PC-3 (cell line): Measurements from ENCODE around the gene BAAT. TPM values are rescaled to one million over a fixed set of nuclear protein-coding genes. Genes with fewer than 3 reads are reported as not detected.
"Not testable (repeated sequence)": the region's sequence is repeated elsewhere in the genome, so short reads cannot be mapped to it uniquely, and the experiment has no call there.

Experiments
- ATAC-seq: fragments of 200-7000 bp; cut with Tn5 transposase; 2 replicates; pipeline ENCODE4 v1.9.1; 2020; ENCODE audit warnings: mild to moderate bottlenecking, moderate library complexity
- BruUV-seq: library from RNA; stranded (reverse); fragments of 400-500 nt; replicated peaks from 2 replicates; lab custom pipeline; 2021; lab: Mats Ljungman, UMichigan
- CTCF ChIA-PET: fragments of 300-600 bp; sonication (Branson Sonifier 250); formaldehyde crosslinking; loops from one replicate; lab custom pipeline; 2022; ENCODE audit warnings: antibody characterized with exemption; lab: Charles Lee
- POLR2A ChIA-PET: fragments of 300-600 bp; sonication (Branson Sonifier 250); formaldehyde crosslinking; loops from one replicate; lab custom pipeline; 2022; ENCODE audit warnings: antibody characterized with exemption; ENCODE audit not compliant: unreplicated experiment; lab: Charles Lee
- DNase-seq: peaks from one replicate; pipeline ENCODE4 v3.0.0-alpha.2; 2015
- H2AFZ ChIP-seq: fragments of 300-600 bp; sonication (generic); 2 replicates; pipeline ENCODE4 v1.6.0; 2016; ENCODE audit warnings: antibody characterized with exemption, low read length
- H3F3A ChIP-seq: fragments of 300-600 bp; sonication (generic); one replicate; pipeline ENCODE4 v1.6.0; 2017; ENCODE audit warnings: antibody characterized with exemption, low read length, control low read depth, mild to moderate bottlenecking; ENCODE audit not compliant: unreplicated experiment
- H3K27ac ChIP-seq: fragments of 300-600 bp; sonication (generic); 2 replicates; pipeline ENCODE4 v1.5.1; 2016; ENCODE audit warnings: mild to moderate bottlenecking, low read length
- H3K27me3 ChIP-seq: fragments of 300-600 bp; sonication (generic); 2 replicates; pipeline ENCODE4 v1.6.1; 2016; ENCODE audit warnings: low read length, mixed read lengths
- H3K36me3 ChIP-seq: fragments of 300-600 bp; sonication (generic); 2 replicates; pipeline ENCODE4 v1.6.1; 2016; ENCODE audit warnings: low read depth, mixed run types, low read length, mixed read lengths
- H3K4me1 ChIP-seq: fragments of 300-600 bp; sonication (generic); 2 replicates; pipeline ENCODE4 v1.5.1; 2016; ENCODE audit warnings: low read length; ENCODE audit not compliant: insufficient read depth
- H3K4me2 ChIP-seq: fragments of 300-600 bp; sonication (generic); 2 replicates; pipeline ENCODE4 v1.6.0; 2016; ENCODE audit warnings: low read length
- H3K4me3 ChIP-seq: fragments of 300-600 bp; sonication (generic); 2 replicates; pipeline ENCODE4 v1.5.1; 2016; ENCODE audit warnings: mild to moderate bottlenecking, low read length, mixed read lengths
- H3K79me2 ChIP-seq: fragments of 300-600 bp; sonication (generic); 2 replicates; pipeline ENCODE4 v1.6.1; 2017; ENCODE audit warnings: low read length, mixed read lengths
- H3K9ac ChIP-seq: fragments of 300-600 bp; sonication (generic); 2 replicates; pipeline ENCODE4 v1.6.0; 2016; ENCODE audit warnings: mild to moderate bottlenecking, low read length
- H3K9me2 ChIP-seq: fragments of 300-600 bp; sonication (generic); replicated peaks from 2 replicates; pipeline ENCODE4 v1.6.1; 2016; ENCODE audit warnings: mixed run types, low read length, mixed read lengths
- H3K9me3 ChIP-seq: fragments of 300-600 bp; sonication (generic); 2 replicates; pipeline ENCODE4 v1.6.1; 2016; ENCODE audit warnings: low read length, mixed read lengths
- H4K20me1 ChIP-seq: fragments of 300-600 bp; sonication (generic); 2 replicates; pipeline ENCODE4 v1.6.1; 2016; ENCODE audit warnings: low read length, mixed read lengths
- EZH2 ChIP-seq: fragments of 300-600 bp; sonication (generic); IDR thresholded peaks from one replicate; pipeline ENCODE4 v1.6.1; 2017; ENCODE audit warnings: antibody characterized with exemption, mild to moderate bottlenecking, low read length; ENCODE audit not compliant: unreplicated experiment
- EZH2phosphoT487 ChIP-seq: fragments of 300-600 bp; sonication (generic); IDR thresholded peaks from 2 replicates; pipeline ENCODE4 v1.6.1; 2018; ENCODE audit warnings: mild to moderate bottlenecking, antibody characterized with exemption, low read length, borderline replicate concordance
- intact Hi-C: fragments of 100-400 bp; cut with micrococcal nuclease; formaldehyde crosslinking; loops from 2 replicates; pipeline ENCODE4 v1.9.0; 2023
- total RNA-seq: library from RNA; depleted of rRNA; stranded (reverse); fragments of >200 nt; gene quantifications from 2 replicates; pipeline ENCODE4 v1.2.3, GENCODE V29; 2014
- TF ChIP-seq, protein P1 (sequence below): fragments of 300-600 bp; sonication (generic); conservative IDR thresholded peaks from 2 replicates; pipeline ENCODE4 v1.5.1; 2017; ENCODE audit warnings: antibody characterized with exemption, low read depth, mild to moderate bottlenecking, low read length

The BAAT gene
- total RNA-seq, 1 experiment from 2014 or later: 0.07 TPM

GRCh38 chr9:101332362-101332761 lies 52.4 kb downstream of the BAAT start:
- H4K20me1 ChIP-seq: no peaks in the 10 kb centered on the region
- peaks cover 21% of the 10 kb centered on the region; the same call in 1 of the 2 replicates for H3K27me3 ChIP-seq
- no peak overlapping the region for H3K27ac ChIP-seq
- no peaks in the 10 kb centered on the region for H3K79me2 ChIP-seq
- H2AFZ ChIP-seq: no peak overlapping the region
- H3K36me3 ChIP-seq: no peaks in the 10 kb centered on the region
- TF ChIP-seq EZH2phosphoT487: no peak
- TF ChIP-seq EZH2: no peak
- TF ChIP-seq, protein P1, sequence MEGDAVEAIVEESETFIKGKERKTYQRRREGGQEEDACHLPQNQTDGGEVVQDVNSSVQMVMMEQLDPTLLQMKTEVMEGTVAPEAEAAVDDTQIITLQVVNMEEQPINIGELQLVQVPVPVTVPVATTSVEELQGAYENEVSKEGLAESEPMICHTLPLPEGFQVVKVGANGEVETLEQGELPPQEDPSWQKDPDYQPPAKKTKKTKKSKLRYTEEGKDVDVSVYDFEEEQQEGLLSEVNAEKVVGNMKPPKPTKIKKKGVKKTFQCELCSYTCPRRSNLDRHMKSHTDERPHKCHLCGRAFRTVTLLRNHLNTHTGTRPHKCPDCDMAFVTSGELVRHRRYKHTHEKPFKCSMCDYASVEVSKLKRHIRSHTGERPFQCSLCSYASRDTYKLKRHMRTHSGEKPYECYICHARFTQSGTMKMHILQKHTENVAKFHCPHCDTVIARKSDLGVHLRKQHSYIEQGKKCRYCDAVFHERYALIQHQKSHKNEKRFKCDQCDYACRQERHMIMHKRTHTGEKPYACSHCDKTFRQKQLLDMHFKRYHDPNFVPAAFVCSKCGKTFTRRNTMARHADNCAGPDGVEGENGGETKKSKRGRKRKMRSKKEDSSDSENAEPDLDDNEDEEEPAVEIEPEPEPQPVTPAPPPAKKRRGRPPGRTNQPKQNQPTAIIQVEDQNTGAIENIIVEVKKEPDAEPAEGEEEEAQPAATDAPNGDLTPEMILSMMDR: no peak
- no peaks in the 10 kb centered on the region for H3K4me1 ChIP-seq
- no peak overlapping the region for H3K9ac ChIP-seq
- no TSS peak for BruUV-seq
- ChIA-PET CTCF (no interaction called here), POLR2A (no interaction called here)
- H3K9me3 ChIP-seq: no peaks in the 10 kb centered on the region
- H3K4me2 ChIP-seq: no peak overlapping the region
- no peak overlapping the region for H3K4me3 ChIP-seq
- DNase-seq (no peak), ATAC-seq (no peak)
- H3F3A ChIP-seq: no peaks in the 10 kb centered on the region
- intact Hi-C loops: no loop called here
- no peaks in the 10 kb centered on the region for H3K9me2 ChIP-seq

- H3K9ac ChIP-seq, POLR2A ChIA-PET, H3F3A ChIP-seq, H3K4me3 ChIP-seq, H2AFZ ChIP-seq, H3K27me3 ChIP-seq, ATAC-seq, H3K9me2 ChIP-seq, H3K4me2 ChIP-seq, DNase-seq, H3K36me3 ChIP-seq, H3K4me1 ChIP-seq, BruUV-seq, CTCF ChIA-PET, H3K27ac ChIP-seq, intact Hi-C loops, H3K9me3 ChIP-seq, H3K79me2 ChIP-seq, H4K20me1 ChIP-seq: not testable (repeated sequence)
Measured at GRCh38 chr9:101327422-101327909, 57.3 kb downstream of the BAAT start.

- POLR2A ChIA-PET: no interaction called here
- Histone ChIP-seq H3K4me1 (no peaks in the 10 kb centered on the region), H3K9me2 (no peaks in the 10 kb centered on the region), H3K27ac (no peak overlapping the region), H3K4me3 (no peak overlapping the region), H3K36me3 (no peaks in the 10 kb centered on the region), H3K27me3 (0 out of 2 replicates have a peak, but pooled peaks cover 4% of the 10 kb centered on the region), H3K9ac (no peak overlapping the region), H3K79me2 (no peaks in the 10 kb centered on the region), H3K4me2 (no peak overlapping the region), H4K20me1 (no peaks in the 10 kb centered on the region), H2AFZ (no peak overlapping the region), H3K9me3 (no peaks in the 10 kb centered on the region), H3F3A (no peaks in the 10 kb centered on the region)
- DNase-seq: no peak
- BruUV-seq: no TSS peak
- CTCF ChIA-PET: no interaction called here
- intact Hi-C loops: no loop called here
- no peak for TF ChIP-seq EZH2phosphoT487
- no peak for TF ChIP-seq EZH2
- TF ChIP-seq, protein P1: no peak
- no peak for ATAC-seq
Measured at GRCh38 chr9:101326501-101326900, 58.3 kb downstream of the BAAT start.
